ENCODE data around the gene MRI1. TPM values are rescaled to one million over a fixed set of nuclear protein-coding genes. Genes with fewer than 3 reads are reported as not detected.
"Not testable (repeated sequence)": the region's sequence is repeated elsewhere in the genome, so short reads cannot be mapped to it uniquely, and the experiment has no call there.

Gene MRI1
- total RNA-seq, 3 donors from 2014 or later: 24.2 to 32.4 (median 28.7) TPM

DNA sequence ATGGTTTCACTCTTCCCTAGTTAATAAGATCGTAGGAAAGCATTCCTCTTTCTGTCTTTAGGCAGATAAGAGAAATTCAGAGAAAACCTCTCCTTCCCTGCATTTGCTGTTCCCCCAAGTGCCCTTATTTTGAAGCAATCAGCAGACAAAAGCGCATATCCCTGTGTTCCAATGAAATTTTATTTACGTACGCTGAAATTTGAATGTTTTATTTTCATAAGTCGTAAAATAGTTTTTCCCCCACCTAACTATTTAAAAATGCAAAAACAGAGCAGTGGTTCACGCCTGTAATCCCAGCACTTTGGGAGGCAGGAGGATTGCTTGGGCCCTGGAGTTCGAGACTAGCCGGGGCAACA, 17.2 kb upstream of the MRI1 start:
- Histone ChIP-seq H3K36me3 (ENCODE audit: low read depth) (no peaks in the 10 kb centered on the region), H3K4me1 (ENCODE audit: low read depth) (peaks cover 12% of the 10 kb centered on the region), H3K9me3 (no peaks in the 10 kb centered on the region), H3K4me3 (no peak overlapping the region)
- intact Hi-C loops (cut with DNase I, micrococcal nuclease): no loop called here
- ATAC-seq (no peak), DNase-seq (no peak)
- TF ChIP-seq, protein P1, sequence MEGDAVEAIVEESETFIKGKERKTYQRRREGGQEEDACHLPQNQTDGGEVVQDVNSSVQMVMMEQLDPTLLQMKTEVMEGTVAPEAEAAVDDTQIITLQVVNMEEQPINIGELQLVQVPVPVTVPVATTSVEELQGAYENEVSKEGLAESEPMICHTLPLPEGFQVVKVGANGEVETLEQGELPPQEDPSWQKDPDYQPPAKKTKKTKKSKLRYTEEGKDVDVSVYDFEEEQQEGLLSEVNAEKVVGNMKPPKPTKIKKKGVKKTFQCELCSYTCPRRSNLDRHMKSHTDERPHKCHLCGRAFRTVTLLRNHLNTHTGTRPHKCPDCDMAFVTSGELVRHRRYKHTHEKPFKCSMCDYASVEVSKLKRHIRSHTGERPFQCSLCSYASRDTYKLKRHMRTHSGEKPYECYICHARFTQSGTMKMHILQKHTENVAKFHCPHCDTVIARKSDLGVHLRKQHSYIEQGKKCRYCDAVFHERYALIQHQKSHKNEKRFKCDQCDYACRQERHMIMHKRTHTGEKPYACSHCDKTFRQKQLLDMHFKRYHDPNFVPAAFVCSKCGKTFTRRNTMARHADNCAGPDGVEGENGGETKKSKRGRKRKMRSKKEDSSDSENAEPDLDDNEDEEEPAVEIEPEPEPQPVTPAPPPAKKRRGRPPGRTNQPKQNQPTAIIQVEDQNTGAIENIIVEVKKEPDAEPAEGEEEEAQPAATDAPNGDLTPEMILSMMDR (IDR thresholded peaks at IDR 0.05): no peak

DNA sequence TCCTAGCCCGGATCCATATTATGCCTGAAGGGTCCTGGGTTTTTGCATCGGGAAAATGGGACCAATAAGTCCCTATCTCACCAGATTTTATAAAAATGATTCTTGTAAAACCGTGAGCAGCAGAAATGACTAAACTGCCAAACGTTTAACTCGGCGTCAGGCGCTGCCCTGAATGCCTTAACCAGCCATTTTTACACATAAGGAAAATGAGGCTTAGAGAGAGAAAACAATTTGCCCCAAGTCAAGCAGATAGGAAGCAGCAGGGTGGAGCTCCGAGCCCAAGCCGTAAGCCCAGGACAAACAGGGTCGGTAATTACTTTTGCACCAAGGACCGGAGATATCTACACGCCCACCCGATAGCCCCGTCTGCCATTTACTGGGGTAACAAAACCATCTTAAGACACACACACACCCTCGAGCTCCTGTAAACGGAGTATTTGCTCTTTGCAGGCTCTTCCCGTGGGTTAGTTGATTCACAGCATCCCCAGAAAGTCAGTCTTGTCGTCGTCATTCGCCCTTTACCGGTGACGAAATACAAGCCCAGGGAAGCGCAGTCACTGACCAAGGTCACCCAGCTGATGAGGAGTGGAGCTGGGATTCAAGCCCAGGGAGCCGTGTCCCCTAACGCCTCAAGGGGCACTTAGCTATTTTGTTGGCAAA, 16.0 kb upstream of the MRI1 start:
- peak; percentile 9 for ATAC-seq

DNA sequence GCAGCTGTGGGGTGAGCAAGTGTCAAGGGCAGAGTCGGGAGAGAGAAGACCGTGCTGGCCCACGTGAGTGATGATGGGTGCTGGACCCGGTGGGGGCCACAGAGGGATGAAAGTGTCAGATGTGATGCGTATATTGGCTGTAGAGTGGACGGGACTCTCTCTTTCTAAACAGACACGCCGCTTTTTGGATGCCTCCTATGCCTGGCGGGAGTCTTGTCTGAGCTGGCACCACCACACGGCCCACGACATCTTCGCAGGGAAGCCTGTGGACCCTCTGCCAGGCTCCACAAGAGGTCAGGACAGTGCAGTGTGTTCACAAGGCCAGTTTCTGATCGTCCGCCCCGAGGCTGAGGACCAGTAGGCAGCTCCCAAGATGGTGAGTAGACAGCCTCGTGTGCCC, 12.9 kb upstream of the MRI1 start:
- intact Hi-C loops (cut with DNase I, micrococcal nuclease): no loop called here
- H3K36me3 ChIP-seq (ENCODE audit: low read depth): no peaks in the 10 kb centered on the region

More for the DNA sequence above, 16.0 kb upstream of the MRI1 start:
- TF ChIP-seq, protein P1 (IDR thresholded peaks at IDR 0.05): no peak
- Histone ChIP-seq H3K4me1 (ENCODE audit: low read depth) (peaks cover 12% of the 10 kb centered on the region), H3K9me3 (no peaks in the 10 kb centered on the region), H3K36me3 (ENCODE audit: low read depth) (no peaks in the 10 kb centered on the region), H3K4me3 (peak overlapping the region; percentile 51)
- DNase-seq: peak in 2 of 3 donors; percentile 47 to 51
- intact Hi-C loops (cut with DNase I, micrococcal nuclease): no loop called here

DNA sequence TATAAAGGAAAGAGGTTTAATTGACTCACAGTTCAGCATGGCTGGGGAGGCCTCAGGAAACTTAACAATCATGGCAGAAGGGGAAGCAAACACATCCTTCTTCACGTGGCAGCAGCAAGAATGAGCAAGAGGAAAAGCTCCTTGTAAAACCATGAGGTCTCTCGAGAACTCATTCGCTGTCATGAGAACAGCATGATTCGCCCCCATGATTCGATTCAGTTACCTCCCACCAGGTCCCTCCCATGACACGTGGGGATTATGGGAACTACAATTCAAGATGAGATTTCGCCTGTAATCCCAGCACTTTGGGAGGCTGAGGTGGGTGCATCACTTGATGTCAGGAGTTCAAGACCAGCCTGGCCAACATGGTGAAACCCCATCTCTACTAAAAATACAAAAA, 10.7 kb upstream of the MRI1 start:
- intact Hi-C loops (cut with DNase I, micrococcal nuclease); DNase-seq; H3K36me3 ChIP-seq (ENCODE audit: low read depth); H3K9me3 ChIP-seq; H3K4me1 ChIP-seq (ENCODE audit: low read depth); ATAC-seq; H3K4me3 ChIP-seq: not testable (repeated sequence)

More for the DNA sequence above, 12.9 kb upstream of the MRI1 start:
- Histone ChIP-seq H3K4me1 (ENCODE audit: low read depth) (peaks cover 12% of the 10 kb centered on the region), H3K4me3 (no peak overlapping the region), H3K9me3 (no peaks in the 10 kb centered on the region)
- DNase-seq: no peak
- no peak for ATAC-seq
- TF ChIP-seq, protein P1 (IDR thresholded peaks at IDR 0.05): no peak

DNA sequence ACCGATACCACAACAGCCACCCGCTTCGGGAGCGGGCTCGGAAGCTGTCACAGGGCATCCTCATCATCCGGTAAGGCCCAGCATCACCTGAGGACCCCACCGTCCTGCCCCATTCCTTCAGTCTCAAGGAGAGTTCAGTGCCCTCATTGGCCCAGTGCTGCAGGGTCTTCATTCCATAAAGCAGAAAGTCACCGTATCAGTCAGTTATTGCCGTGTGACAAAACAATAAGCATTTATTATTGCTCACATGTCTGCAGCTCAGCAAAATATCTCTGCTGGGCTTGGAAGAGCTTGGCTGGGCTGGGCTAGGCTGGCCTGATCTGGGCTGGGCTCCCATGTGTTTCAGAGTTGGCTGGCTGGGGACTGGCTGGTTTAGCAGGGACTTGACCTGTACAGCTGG, 8.1 kb upstream of the MRI1 start:
- Histone ChIP-seq H3K4me1 (ENCODE audit: low read depth) (no peaks in the 10 kb centered on the region), H3K9me3 (no peaks in the 10 kb centered on the region), H3K36me3 (ENCODE audit: low read depth) (no peaks in the 10 kb centered on the region), H3K4me3 (no peak overlapping the region)
- intact Hi-C loops (cut with DNase I, micrococcal nuclease): no loop called here
- DNase-seq (no peak), ATAC-seq (no peak)
- TF ChIP-seq, protein P1 (IDR thresholded peaks at IDR 0.05): no peak

DNA sequence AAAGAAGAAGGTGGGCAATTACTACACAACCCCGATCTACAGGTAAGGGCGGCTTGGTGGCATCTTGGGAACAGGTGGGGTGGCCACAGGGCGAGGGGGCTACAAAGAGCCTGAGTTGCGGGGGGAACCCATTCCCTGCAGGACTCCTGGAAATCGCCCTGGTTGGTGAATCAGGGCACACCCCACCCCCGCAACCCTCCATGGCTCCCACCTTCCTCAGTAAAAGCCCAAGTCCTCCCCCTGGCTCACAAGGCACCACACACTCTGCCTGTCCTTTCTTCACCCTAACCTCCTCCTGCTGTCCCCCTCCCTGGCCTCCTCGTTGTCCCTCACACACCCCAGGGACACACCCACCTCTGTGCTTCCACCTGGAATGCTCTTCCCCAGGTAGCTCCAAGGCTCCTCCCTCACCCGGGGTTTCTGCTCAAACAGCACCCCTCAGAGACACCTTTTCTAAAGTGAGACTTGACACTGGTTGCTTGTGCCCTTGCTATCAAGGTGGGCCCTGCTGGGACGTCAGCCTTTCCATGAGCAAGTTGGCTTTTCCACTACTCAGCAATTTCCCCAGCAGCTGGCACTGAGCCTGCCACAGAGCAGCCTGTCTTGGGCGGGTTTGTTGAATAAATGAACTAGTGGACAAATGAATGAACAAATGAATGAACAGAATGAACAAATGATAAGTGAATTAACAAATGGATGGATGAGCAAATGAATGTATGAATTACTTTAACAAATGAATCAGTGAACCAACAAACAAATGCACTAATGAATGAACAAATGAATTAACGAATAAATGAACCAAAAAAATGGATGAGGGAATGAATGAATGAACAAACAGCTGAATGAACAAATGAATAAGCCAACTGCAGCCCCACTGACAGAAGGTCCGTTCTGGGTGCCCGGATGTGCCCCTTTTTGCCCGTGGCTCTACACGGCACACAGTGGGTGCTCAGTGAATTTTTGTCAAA, 6.2 kb upstream of the MRI1 start:
- TF ChIP-seq, protein P1 (IDR thresholded peaks at IDR 0.05): no peak
- DNase-seq (no peak), ATAC-seq (peak; percentile 12)
- Histone ChIP-seq H3K9me3 (no peaks in the 10 kb centered on the region), H3K4me3 (no peak overlapping the region), H3K36me3 (ENCODE audit: low read depth) (no peaks in the 10 kb centered on the region), H3K4me1 (ENCODE audit: low read depth) (no peaks in the 10 kb centered on the region)
- intact Hi-C loops (cut with DNase I, micrococcal nuclease): no loop called here
